PC-9 (cell line): ENCODE data around the gene NHS. TPM values are rescaled to one million over a fixed set of nuclear protein-coding genes. Genes with fewer than 3 reads are reported as not detected.

Experiments used
- BruUV-seq: library from RNA; stranded (reverse); fragments of 400-500 nt; replicated peaks from 2 replicates; lab custom pipeline; 2021; lab: Mats Ljungman, UMichigan
- CTCF ChIA-PET: fragments of 300-600 bp; sonication (Branson Sonifier 250); formaldehyde crosslinking; loops from one replicate; lab custom pipeline; 2022; ENCODE audit warnings: antibody characterized with exemption; lab: Charles Lee
- POLR2A ChIA-PET: fragments of 300-600 bp; sonication (Branson Sonifier 250); formaldehyde crosslinking; loops from one replicate; lab custom pipeline; 2022; ENCODE audit warnings: antibody characterized with exemption; ENCODE audit not compliant: unreplicated experiment; lab: Charles Lee
- DNase-seq, 2 experiments: peaks; one replicate each; pipeline versions ENCODE4 v3.0.0 to v3.0.0-alpha.2; 2015 to 2022; ENCODE audit warnings: mixed read lengths in 1 of 2
- H2AFZ ChIP-seq: fragments of 200-600 bp; sonication (generic); 2 replicates; pipeline ENCODE4 v1.8.1; 2017; ENCODE audit warnings: antibody characterized with exemption
- H3F3A ChIP-seq: fragments of 200-600 bp; sonication (generic); 2 replicates; pipeline ENCODE4 v1.8.1; 2017; ENCODE audit warnings: antibody characterized with exemption, mild to moderate bottlenecking, low read depth; ENCODE audit not compliant: insufficient read depth
- H3K27ac ChIP-seq: fragments of 200-600 bp; sonication (generic); 2 replicates; pipeline ENCODE4 v1.6.1; 2016; ENCODE audit warnings: mixed run types
- H3K27me3 ChIP-seq: fragments of 200-600 bp; sonication (generic); 2 replicates; pipeline ENCODE4 v1.6.1; 2016; ENCODE audit warnings: low read depth, mixed run types; ENCODE audit not compliant: insufficient read depth
- H3K36me3 ChIP-seq: fragments of 200-600 bp; sonication (generic); 2 replicates; pipeline ENCODE4 v1.6.1; 2016; ENCODE audit warnings: low read depth, mixed run types
- H3K4me1 ChIP-seq: fragments of 200-600 bp; sonication (generic); replicated peaks from 2 replicates; pipeline ENCODE4 v1.6.1; 2016; ENCODE audit warnings: mixed run types; ENCODE audit not compliant: insufficient read depth
- H3K4me2 ChIP-seq: fragments of 200-600 bp; sonication (generic); 2 replicates; pipeline ENCODE4 v1.6.1; 2017; ENCODE audit warnings: mixed run types
- H3K4me3 ChIP-seq: fragments of 200-600 bp; sonication (generic); 2 replicates; pipeline ENCODE4 v1.6.1; 2016; ENCODE audit warnings: mixed run types
- H3K79me2 ChIP-seq: fragments of 200-600 bp; sonication (generic); 2 replicates; pipeline ENCODE4 v1.6.1; 2017; ENCODE audit warnings: low read depth, mixed run types
- H3K9me2 ChIP-seq: fragments of 200-600 bp; sonication (generic); 2 replicates; pipeline ENCODE4 v1.8.1; 2017; ENCODE audit warnings: mild to moderate bottlenecking; ENCODE audit not compliant: insufficient read depth
- H3K9me3 ChIP-seq: fragments of 200-600 bp; sonication (generic); 2 replicates; pipeline ENCODE4 v1.8.1; 2016; ENCODE audit warnings: low read depth; ENCODE audit not compliant: insufficient read depth
- H4K20me1 ChIP-seq: fragments of 200-600 bp; sonication (generic); 2 replicates; pipeline ENCODE4 v1.8.1; 2017; ENCODE audit not compliant: insufficient read depth
- CTCF ChIP-seq: fragments of 200-600 bp; sonication (generic); conservative IDR thresholded peaks from 2 replicates; pipeline ENCODE4 v1.6.1; 2017; ENCODE audit warnings: mixed run types, antibody characterized with exemption, mild to moderate bottlenecking, moderate library complexity
- EZH2 ChIP-seq: fragments of 200-600 bp; sonication (generic); IDR thresholded peaks from 2 replicates; pipeline ENCODE4 v1.8.0; 2017; ENCODE audit warnings: antibody characterized with exemption, low read depth
- intact Hi-C: fragments of 100-400 bp; cut with micrococcal nuclease; formaldehyde crosslinking; loops from one replicate; pipeline ENCODE4 v1.10.0; 2022; ENCODE audit not compliant: unreplicated experiment
- total RNA-seq: library from RNA; stranded (reverse); gene quantifications from 2 replicates; pipeline ENCODE4 v1.2.3, GENCODE V29; 2021

Gene NHS
- total RNA-seq, 1 experiment from 2014 or later, result 6.7 TPM

DNA sequence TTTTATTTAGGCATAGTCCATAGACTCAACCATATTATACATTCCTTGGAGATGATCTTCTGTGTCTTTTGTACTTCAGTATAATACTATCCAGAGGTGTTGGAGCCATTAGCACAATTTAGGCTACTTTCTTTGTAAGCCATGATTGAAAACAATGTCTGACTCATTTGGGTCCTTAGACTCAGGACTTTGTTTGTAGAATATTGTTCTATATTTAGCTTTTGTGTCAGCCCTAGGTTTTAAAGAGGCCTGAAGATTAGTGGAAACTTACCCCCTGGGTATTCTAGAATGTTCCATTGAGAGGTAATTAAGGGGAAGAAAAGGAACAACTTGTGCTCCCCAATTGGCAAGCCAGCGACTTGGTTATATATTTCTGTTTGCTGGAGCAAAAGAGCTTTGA is 217.1 kb downstream of the NHS start:
- Histone ChIP-seq H3F3A (peaks cover 27% of the 10 kb centered on the region; the same call in 1 of the 2 replicates), H3K27me3 (no peaks in the 10 kb centered on the region), H3K9me3 (no peaks in the 10 kb centered on the region), H4K20me1 (no peaks in the 10 kb centered on the region), H3K79me2 (0 out of 2 replicates have a peak, but pooled peaks cover 21% of the 10 kb centered on the region), H3K36me3 (no peaks in the 10 kb centered on the region), H3K27ac (peak overlapping the region; percentile 82), H3K4me1 (peaks cover 65% of the 10 kb centered on the region), H2AFZ (no peak overlapping the region), H3K9me2 (no peaks in the 10 kb centered on the region), H3K4me3 (no peak overlapping the region), H3K4me2 (peak overlapping the region; percentile 78)
- TF ChIP-seq EZH2, result no peak
- TF ChIP-seq CTCF, result no peak
- CTCF ChIA-PET, result interaction anchor here (0.9 kb wide), 1 partner anchor 49 kb away, joined by 3 read pairs; no protein-coding TSS in a partner anchor
- POLR2A ChIA-PET, result no interaction called here
- no TSS peak for BruUV-seq
- intact Hi-C loops, result no loop called here
- DNase-seq, result no peak

GRCh38 chrX:17594693-17595092 is 219.7 kb downstream of the NHS start:
- no TSS peak for BruUV-seq
- no peaks in the 10 kb centered on the region for H3K27me3 ChIP-seq
- peaks cover 27% of the 10 kb centered on the region; the same call in 1 of the 2 replicates for H3F3A ChIP-seq
- no peaks in the 10 kb centered on the region for H4K20me1 ChIP-seq
- peak overlapping the region; percentile 54 for H3K4me2 ChIP-seq
- H3K36me3 ChIP-seq, result no peaks in the 10 kb centered on the region
- ChIA-PET POLR2A (no interaction called here), CTCF (no interaction called here)
- H3K79me2 ChIP-seq, result 0 out of 2 replicates have a peak, but pooled peaks cover 21% of the 10 kb centered on the region
- no peaks in the 10 kb centered on the region for H3K9me3 ChIP-seq
- no peak for DNase-seq
- H3K27ac ChIP-seq, result peak overlapping the region; percentile 75
- H2AFZ ChIP-seq, result no peak overlapping the region
- peaks cover 65% of the 10 kb centered on the region for H3K4me1 ChIP-seq
- intact Hi-C loops, result no loop called here
- H3K9me2 ChIP-seq, result no peaks in the 10 kb centered on the region
- no peak for TF ChIP-seq EZH2
- no peak overlapping the region for H3K4me3 ChIP-seq

DNA sequence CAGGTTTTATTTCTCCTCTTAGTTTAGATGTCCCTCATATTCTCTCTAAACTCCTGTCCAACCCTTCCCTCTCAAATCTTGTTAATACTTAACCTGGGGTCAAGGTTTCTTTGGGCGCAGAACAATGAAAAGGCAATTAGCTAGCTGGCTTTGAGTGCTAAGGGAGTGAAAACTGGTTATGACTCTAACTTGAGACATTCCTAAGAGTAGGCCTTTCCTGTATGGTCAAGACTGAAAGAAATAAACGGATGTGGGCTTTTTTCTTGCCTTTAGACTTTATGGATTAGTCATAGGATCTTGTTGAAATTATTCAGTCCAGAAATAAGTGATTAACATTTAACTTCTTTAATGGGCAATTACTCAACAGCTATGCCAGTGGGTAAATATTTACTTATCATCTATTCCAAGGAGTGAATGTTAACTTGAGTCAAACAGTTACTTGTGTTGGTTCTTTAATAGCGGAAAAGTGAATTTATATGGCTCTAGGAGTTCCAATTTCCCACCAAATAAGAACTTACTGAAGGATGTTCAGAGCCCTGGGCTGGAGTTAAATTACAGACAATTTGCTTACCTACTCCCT is 220.5 kb downstream of the NHS start:
- Histone ChIP-seq H2AFZ (no peak overlapping the region), H4K20me1 (no peaks in the 10 kb centered on the region), H3K9me3 (no peaks in the 10 kb centered on the region), H3F3A (peaks cover 27% of the 10 kb centered on the region; the same call in 1 of the 2 replicates), H3K4me1 (peaks cover 60% of the 10 kb centered on the region), H3K4me2 (peak overlapping the region; percentile 54), H3K9me2 (no peaks in the 10 kb centered on the region), H3K4me3 (no peak overlapping the region), H3K36me3 (no peaks in the 10 kb centered on the region), H3K27me3 (no peaks in the 10 kb centered on the region), H3K27ac (peak overlapping the region; percentile 75), H3K79me2 (0 out of 2 replicates have a peak, but pooled peaks cover 16% of the 10 kb centered on the region)
- peak in 1 of 2 experiments; percentile 91 for DNase-seq
- intact Hi-C loops, result no loop called here
- ChIA-PET POLR2A (no interaction called here), CTCF (interaction anchor here (0.7 kb wide), 1 partner anchor 1251 kb away, joined by 3 read pairs; no protein-coding TSS in a partner anchor)
- TF ChIP-seq EZH2 (no peak), CTCF (no peak)
- BruUV-seq, result no TSS peak
